Stimulated activated CD8-positive, alpha-beta memory T cell treated with anti-CD3 and anti-CD28 coated beads, Interleukin-15, amount 100 ng/mL, for 4 hours (primary cell): ENCODE results near the gene VIPR1.
A peak's percentile ranks its signal among the peaks of the same experiment; 100 is the strongest.
"Not testable (repeated sequence)": the region's sequence is repeated elsewhere in the genome, so short reads cannot be mapped to it uniquely, and the experiment has no call there.

ENCODE experiments used
- DNase-seq, 2 donors: peaks; one replicate each; pipeline ENCODE4 v3.0.0-alpha.2; 2020; ENCODE audit warnings: low read depth in 2 of 2

VIPR1 gene

DNA sequence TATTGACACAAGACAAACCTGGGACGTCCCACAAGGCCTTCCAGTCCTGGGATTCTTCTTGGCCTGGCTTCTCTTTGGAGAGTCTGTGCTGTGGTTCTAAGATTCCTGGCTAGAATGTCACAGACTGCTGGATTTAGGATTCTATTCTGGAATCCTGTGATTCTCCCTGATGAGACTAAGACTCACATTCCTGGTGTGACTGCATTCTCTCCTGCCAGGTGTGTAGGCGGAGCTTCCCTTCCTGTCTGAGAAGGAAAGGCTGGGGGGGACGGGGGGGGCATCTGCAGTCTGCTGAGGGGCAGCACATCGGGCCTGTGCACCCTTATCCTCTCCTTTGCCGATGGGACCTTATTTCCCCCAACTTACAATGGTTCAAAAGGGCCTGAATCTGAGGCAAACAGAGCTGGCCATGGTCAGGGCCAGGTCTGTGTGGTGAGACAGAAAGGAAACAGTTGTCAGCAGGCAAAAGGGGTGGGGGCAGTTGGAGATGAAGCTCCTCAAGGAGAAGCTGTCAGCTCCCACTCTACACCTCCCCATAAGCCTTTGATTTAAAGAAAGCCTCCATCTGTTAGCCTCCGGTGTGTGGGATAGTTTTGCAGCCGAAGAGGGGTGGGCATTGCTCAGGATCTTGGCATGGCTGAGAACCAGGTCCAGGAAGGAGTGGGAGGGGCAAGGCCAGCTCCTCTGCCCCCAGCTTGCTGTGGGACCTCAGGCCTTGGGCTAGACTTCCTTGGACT lies 30.9 kb downstream of the VIPR1 start:
- DNase-seq: no peak

DNA sequence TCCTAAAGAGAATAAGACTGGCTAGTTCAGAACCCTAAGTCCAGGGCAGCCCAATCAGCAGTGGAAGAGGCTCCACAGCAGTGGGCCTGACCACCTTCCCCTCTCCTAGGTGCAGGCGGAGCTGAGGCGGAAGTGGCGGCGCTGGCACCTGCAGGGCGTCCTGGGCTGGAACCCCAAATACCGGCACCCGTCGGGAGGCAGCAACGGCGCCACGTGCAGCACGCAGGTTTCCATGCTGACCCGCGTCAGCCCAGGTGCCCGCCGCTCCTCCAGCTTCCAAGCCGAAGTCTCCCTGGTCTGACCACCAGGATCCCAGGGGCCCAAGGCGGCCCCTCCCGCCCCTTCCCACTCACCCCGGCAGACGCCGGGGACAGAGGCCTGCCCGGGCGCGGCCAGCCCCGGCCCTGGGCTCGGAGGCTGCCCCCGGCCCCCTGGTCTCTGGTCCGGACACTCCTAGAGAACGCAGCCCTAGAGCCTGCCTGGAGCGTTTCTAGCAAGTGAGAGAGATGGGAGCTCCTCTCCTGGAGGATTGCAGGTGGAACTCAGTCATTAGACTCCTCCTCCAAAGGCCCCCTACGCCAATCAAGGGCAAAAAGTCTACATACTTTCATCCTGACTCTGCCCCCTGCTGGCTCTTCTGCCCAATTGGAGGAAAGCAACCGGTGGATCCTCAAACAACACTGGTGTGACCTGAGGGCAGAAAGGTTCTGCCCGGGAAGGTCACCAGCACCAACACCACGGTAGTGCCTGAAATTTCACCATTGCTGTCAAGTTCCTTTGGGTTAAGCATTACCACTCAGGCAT lies 33.7 kb downstream of the VIPR1 start:
- no peak for DNase-seq

DNA sequence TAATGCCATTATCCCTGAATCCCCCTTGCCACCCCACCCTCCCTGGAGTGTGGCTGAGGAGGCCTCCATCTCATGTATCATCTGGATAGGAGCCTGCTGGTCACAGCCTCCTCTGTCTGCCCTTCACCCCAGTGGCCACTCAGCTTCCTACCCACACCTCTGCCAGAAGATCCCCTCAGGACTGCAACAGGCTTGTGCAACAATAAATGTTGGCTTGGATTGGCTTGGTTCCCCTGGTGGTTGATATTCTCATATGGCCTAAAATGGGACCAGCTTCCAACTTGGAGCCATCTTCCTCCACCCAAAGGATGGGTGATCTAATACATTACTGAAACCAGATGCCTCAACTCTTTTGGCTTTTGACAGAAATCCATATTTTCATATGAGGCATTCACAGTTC lies 34.9 kb downstream of the VIPR1 start:
- DNase-seq: no peak

DNA sequence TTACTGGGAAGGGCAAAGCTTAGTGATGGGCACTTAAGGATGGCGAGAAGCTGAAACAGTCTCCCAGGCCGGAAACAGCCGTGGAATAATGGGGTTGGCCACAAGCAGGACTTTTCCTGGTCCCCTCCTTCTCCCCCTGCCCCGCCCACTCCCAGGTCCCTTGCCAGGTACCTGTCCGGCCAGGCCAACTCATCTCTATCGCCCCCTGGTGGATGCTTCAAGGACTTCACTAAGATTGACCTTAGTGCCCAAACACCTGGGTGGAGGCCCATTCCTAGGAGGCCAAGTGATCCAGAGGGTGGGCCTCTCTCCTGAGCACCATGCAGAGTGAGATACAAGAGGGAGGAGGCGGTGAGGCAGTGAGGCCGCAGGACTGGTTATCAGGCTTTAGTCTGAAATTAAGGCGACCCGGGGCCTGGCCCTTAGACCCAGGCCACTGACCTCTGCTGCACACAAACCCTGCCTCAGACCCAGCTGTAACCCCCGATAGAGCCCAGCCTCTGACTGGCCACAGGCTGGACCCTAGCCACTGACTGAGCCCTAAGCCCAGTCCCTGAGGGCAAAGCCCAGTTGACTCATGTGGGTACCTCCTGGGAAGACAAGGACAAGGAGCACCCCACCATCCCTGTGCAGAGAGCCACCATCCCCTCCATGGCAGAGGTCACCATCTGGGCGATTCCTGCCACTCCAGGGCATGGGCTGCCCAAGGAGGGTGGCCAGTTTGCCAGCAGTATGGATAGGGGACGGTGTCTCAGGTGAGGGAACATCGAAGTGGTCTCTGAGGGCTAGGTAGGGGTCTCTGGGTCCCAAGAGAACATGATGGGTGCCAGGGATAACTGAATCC lies 37.6 kb downstream of the VIPR1 start:
- DNase-seq: no peak

DNA sequence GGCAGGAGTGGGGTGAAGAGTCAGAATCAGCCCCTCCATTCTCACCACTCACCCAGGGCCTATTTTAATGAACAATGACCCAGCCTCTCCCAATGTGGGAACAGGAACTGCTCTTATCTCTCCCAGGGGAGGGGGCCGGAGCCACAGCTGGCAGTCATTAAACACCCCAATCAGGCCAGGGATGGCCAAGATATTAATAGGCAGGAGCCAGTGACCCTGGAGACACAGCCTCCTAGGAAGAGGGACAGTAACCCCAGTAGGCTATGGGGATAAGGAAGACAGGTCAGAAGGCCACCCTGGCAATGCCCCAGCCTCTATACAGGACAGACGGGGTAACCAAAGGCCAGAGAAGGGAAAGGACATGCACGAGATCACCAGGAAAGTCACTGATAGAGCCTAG lies 38.6 kb downstream of the VIPR1 start:
- DNase-seq: no peak

DNA sequence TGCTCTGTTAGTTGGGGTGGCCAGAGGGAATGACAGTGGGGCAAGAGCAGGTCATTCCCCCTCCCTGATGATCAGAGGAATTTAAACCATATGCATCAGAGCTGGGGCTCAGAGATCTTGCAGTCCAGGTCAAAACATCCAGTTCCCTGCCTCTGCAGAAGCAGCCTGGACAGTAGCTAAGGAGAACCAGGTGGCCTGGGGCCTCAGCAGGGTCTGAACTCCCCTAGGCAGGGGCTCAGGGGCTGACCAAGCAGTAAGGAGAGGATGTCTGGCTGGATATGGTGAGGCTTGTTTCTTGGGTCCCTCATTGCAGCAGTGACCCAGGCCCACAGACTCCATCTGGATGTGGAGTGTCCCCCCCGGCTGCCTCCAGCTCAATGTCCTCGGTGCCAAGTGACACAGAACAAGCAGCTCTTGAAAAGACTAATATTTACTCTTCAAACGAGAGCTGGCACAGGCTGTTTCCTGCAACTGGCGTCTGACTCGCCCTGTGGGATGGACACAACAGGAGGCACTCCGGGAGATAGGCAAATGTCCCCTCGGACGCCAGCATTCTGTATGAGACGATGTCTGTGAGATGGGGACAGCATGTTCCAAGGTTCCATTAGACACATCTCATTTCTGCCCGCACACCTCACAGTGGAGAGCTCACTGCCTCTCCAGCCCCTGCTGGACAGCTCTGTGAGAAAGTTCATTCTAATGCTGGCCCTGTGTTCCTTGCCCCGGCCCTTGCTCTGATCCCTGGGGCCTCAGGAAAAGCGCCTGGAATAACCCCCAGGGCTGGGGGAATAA lies 42.2 kb downstream of the VIPR1 start:
- DNase-seq: no peak

DNA sequence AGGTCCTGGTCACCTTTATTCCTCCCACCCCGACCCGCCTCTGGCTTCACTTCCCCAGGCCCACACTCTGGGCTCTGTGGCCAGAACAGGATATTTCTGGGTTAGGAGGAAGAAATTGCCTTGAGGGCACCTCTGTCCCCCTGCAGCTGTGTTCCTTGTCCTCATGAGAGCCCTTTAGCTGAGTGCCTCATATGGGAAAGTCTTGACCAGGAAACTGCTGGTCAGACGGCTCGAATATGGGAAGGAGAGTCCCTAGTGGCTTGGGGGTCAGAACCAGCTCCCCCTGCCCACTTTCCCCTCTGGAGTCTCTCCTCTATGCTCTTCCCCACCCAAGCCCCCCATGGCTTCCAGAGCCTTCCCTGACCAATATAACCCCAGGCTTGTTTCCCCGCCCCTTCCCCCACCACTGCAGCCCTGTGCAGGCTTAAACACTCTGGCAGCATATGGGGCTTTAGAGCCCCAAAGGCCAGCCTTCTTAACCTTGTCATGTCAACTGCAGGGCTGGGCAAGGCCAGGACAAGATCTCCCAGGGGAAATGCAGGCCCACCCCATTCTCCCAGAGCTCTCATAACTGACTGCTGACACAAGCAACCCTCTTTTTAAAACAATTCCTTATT lies 42.9 kb downstream of the VIPR1 start:
- DNase-seq: no peak

DNA sequence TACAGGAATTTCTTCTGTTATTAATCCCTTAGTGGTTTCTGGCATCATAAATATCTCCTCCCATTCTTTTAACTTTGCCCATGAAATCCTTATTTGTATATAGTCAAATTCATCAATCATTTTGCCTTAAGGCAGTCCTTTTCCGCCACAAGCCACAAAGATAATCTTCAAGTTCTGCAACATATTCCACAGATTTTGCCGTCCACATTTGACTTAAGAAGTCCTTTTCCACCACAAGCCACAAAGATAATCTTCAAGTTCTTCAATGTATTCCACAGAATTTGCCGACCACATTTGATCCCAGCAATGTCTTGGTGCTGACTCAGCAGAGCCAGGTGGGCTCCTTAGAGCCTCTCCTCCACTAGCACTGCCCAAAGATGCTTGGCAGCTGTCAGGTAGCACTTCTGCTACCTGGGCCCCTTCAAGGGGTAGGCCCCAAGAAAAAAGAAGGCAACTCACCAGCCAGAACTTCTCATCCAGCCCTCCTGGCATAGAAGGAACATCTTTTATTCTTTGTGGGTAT lies 44.3 kb downstream of the VIPR1 start:
- no peak for DNase-seq

DNA sequence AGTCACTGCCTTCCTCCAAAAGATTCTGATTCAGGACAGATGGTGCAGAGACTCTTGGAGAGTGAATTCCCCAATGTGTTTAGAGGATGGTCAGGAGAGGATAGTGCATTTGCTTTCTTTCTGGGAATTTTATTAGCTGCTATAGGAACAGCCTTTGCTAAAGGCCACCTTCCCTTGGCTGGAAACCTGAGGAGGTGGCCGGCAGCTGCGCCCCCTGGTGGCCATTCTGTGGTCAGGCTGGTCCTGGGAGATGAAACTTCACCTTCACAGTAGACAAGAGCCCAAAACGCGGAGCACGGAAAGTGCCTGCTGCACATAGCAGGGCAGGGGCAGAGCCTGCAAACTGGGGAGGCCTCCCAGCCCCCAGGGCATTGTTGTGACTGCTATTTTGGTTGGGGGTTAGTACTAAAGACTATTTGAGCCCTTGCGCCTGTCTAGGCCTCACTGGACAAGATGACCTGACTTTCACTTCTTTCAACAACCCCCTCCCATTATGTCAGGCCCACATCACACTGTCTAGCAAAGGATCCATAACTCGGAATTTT lies 45.0 kb downstream of the VIPR1 start:
- peak; percentile 27 to 30 for DNase-seq

DNA sequence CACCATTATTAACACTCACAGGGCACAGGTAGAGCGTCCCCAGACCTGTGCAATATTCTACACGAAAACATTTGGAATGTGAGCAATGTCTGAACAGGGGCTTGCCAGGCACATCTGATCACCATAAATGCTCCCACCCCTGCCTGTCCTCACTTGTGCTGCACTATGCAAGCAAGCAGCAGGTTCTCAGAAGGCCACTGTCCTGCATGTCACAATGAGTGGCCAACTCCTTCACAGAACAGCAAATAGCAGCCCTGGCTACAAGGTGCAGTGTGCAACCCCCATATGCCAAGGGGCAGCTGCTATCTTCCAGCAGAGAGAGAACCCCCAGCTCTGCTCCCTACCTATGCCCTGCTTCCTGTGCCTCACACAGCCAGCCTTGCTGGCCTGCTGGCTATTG lies 46.7 kb downstream of the VIPR1 start:
- DNase-seq: no peak

DNA sequence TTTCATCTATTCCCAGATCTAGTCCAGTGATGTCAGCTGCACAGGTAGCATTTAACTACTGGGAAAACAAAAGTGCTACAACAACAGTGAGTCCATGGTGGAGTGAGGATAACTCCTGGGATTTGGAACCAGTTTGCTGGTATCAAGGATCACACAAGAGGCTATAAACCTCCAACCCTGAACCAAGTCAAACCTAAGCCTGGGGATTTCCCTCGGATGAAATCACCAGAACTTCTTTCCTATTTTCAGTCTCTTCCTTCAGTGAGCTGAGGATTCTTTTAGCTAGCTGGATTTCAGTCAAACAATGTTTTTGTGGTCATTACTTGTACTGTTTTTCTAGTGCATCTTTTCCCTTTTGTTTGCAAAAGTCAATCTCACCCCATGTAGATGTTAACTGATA lies 47.8 kb downstream of the VIPR1 start:
- no peak for DNase-seq

DNA sequence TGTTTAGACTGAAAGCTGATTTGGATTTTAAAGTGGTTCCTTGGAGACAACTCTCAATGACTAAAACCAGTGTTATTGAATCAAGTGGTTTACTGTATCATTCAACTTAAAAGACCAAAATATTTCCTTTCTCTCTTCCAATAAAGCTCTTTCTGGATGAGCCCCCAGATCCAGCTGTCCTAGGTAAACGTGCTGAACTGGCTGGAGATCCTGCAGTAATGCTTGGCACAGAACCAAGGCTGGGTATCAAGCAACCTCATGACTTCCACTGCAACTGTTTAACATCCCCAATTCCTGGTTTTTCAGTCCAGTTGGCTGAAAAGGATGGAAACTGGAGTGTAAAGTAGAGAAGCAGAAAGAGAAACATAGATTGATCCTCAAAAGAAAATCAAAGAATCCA lies 50.4 kb downstream of the VIPR1 start:
- DNase-seq: no peak

DNA sequence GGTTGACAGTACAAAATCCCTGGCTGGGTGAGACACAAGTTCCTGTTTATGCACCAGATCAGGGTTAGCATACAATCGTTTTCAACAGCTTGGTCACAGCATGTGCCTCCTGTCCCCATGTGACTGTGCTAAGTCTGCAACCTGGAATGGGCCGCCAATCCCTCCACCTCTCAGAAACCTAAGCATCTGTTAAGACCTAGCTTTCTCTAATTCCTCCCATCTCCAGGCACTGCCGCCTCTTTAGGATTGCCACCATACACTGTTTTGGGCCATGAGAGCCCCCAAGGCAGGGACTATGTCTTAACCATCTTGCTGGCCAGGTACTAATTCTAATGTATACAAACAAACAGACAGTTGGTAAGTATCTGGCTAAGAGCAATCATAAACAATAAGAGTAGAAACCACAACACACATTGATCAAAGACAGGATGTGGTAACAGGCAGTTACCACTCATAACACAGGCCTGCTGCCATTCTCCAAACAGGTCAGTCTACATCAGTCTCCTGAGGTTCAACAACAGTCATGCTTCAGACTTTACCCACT lies 53.7 kb downstream of the VIPR1 start:
- DNase-seq: no peak

DNA sequence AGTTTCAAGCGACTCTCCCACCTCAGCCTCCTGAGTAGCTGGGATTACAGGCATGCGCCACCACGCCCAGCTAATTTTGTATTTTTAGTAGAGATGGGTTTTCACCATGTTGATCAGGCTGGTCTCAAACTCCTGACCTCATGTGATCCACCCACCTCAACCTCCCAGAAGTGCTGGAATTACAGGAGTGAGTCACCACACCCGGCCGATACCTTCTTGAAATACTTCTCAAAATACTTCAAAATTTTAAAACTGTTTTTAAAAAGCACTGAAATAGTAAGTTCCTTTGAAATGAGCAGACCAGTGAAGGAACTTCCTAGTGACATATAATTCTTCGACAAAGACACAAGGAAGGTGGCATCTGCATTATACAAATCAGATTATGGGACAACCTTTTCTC lies 54.4 kb downstream of the VIPR1 start:
- DNase-seq: not testable (repeated sequence)

DNA sequence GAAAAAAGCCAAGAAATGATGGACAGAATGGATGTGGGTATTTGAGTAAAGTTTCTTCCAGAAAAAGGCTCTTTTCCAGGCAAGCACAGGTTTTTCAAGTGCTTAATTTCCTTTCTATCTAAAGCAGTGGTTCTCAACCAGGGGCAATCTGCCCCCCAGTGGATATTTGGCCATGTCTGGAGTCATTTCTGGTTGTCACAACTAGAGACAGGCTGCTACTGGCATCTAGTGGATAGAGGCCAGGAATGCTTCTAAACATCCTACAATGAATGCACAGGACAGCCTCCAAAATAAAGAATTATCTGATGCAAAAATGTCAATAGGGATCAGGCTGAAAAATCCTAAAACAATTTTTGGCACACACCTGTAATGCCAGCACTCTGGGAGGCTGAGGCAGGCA lies 55.4 kb downstream of the VIPR1 start:
- DNase-seq: no peak

DNA sequence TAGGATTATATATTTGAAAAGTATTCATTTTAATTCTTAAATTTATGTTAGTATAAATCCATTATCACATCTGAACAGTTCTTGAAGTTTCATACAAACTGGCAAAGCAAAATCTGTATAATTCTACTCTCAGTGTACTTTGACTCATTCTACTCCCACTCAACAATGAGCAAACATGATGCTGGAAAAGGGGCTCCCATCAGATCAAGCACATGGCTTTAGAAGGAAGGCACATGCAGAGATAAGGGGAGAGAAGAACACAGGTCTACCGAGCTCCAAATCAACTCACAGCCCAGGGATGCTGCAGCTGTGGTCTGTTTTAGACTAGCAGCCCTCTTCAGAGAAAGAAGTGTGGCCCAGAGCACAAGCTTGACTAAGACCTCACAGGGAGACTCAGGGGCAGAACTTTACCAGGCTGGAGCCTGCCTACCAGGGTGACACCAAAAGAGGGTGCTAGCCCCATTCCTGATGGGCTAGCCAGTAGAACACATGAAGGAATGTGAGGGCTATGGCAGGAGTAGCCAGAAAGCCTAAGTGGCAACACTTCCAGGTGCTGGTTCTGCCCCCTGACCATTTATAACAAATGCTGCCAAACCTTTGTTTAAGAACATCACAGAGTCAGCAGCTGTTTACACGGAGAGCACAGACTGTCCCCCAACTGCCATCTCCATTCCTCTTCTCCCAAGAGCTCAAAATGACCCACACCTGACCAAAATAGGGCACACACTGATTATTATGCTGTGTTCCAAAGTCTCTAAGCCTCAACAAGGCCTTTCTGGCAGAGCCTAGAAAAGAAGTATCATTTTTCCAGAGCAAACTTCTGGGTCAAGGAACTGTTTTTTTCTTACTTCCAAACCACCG lies 59.8 kb downstream of the VIPR1 start:
- DNase-seq: no peak

DNA sequence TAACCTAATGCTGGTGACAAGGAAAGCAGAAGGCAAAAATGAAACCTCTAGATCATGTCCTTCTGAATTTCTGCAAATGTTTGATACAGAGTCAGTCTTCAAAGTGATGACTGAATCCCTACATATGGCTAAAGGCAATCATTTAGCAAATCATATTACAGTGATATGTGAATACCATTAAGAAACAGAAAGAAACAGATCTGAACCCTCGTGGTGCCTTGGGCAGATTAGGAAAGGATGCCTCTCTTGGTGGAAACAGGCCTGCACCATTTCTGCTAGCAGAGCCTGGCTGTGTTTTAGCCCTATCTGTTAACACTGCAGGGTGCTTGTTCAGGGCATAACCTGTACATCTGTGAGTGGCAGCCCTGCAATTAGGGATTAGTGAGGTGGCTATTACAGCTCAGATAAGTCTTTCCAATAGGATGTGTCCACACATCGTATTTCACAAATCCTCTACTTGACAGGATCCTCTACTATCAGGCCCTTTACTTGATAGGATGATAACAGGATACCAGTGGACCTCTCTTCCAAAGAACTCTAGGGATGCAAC lies 67.2 kb downstream of the VIPR1 start:
- no peak for DNase-seq

DNA sequence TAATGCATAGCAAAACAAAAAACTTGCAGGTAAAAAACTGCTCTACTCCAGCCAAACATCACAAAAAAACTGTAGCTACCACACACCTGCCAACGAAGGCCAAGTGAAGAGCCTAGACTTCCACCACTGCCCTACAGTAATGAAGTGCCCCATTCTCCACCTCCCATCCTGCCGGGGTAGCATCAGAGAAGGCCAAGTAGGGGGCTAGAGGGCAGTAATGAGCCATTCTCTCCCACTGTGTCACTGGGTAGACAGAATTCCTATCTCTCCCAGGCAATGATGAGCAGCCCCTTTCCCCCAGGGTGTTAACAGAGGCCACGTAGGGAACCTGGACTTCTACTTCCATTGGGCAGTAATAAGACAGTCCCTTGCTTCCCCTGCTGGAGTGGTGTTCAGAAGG lies 69.8 kb downstream of the VIPR1 start:
- DNase-seq: no peak

DNA sequence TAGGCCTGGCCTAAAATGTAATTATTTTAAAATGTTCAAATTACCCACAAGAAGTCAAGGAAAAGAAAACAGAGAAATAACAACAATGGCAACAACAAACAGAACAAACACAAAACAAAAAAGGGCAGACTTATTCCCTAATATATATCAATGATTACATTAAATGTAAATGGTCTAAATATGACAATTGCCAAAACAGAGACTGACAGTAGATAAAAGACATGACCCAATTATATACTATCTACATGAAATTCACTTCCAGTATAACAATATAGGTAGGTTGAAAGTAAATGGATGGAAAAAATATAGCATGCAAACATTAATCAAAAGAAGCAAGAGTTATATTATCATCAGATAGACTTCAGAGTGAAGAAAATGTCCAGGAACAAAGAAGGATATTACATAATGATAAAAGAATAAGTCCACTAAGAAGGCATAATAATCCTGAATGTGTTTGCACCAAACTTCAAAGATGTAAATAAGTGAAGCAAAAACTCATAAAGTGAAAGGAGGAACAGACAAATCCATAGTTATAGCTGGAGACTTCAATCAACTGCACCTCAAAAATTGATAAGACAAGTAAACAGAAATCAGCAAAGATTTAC lies 72.8 kb downstream of the VIPR1 start:
- no peak for DNase-seq
